ENCODE results near the gene COL13A1.

DNA sequence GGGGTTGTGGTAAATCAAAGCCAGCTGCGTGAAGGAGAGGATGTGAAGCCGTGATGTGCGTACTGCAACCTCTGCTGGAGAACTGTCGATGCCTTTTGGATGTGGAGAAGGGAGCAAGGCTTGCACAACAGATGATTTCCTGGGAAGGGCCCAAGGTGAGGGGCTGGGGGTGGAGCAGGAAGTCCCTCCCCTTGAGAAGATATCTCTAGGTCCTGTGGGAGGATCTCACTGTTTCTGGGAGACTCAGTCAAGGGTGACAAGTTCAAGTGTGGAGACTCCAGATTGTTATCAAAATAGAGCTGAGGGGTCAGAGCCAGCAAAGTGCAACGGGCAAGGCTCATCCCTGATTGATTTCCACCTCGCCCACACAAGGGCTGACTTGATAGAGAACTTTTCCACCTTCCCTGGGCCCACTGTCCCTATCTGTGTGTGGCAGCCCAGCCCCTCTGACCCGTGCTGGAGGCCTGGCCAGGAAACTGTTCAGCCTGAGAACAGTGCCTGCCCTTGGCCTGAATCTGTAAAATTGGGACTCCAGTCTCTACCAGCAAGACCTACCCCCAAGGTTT is 55.0 kb downstream of the COL13A1 start:
- TF ChIP-seq, protein P1, sequence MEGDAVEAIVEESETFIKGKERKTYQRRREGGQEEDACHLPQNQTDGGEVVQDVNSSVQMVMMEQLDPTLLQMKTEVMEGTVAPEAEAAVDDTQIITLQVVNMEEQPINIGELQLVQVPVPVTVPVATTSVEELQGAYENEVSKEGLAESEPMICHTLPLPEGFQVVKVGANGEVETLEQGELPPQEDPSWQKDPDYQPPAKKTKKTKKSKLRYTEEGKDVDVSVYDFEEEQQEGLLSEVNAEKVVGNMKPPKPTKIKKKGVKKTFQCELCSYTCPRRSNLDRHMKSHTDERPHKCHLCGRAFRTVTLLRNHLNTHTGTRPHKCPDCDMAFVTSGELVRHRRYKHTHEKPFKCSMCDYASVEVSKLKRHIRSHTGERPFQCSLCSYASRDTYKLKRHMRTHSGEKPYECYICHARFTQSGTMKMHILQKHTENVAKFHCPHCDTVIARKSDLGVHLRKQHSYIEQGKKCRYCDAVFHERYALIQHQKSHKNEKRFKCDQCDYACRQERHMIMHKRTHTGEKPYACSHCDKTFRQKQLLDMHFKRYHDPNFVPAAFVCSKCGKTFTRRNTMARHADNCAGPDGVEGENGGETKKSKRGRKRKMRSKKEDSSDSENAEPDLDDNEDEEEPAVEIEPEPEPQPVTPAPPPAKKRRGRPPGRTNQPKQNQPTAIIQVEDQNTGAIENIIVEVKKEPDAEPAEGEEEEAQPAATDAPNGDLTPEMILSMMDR (IDR thresholded peaks at IDR 0.05; ENCODE audit: low read depth, low read length, missing input control) = no peak
- TF ChIP-seq RXRA (IDR thresholded peaks at IDR 0.05) = no peak
- no peak for TF ChIP-seq SP1 (IDR thresholded peaks at IDR 0.05)
- TF ChIP-seq, protein P2, sequence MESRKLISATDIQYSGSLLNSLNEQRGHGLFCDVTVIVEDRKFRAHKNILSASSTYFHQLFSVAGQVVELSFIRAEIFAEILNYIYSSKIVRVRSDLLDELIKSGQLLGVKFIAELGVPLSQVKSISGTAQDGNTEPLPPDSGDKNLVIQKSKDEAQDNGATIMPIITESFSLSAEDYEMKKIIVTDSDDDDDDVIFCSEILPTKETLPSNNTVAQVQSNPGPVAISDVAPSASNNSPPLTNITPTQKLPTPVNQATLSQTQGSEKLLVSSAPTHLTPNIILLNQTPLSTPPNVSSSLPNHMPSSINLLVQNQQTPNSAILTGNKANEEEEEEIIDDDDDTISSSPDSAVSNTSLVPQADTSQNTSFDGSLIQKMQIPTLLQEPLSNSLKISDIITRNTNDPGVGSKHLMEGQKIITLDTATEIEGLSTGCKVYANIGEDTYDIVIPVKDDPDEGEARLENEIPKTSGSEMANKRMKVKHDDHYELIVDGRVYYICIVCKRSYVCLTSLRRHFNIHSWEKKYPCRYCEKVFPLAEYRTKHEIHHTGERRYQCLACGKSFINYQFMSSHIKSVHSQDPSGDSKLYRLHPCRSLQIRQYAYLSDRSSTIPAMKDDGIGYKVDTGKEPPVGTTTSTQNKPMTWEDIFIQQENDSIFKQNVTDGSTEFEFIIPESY (IDR thresholded peaks at IDR 0.05) = no peak
- no peak for TF ChIP-seq JUND (IDR thresholded peaks at IDR 0.05)
- TF ChIP-seq, protein P3, sequence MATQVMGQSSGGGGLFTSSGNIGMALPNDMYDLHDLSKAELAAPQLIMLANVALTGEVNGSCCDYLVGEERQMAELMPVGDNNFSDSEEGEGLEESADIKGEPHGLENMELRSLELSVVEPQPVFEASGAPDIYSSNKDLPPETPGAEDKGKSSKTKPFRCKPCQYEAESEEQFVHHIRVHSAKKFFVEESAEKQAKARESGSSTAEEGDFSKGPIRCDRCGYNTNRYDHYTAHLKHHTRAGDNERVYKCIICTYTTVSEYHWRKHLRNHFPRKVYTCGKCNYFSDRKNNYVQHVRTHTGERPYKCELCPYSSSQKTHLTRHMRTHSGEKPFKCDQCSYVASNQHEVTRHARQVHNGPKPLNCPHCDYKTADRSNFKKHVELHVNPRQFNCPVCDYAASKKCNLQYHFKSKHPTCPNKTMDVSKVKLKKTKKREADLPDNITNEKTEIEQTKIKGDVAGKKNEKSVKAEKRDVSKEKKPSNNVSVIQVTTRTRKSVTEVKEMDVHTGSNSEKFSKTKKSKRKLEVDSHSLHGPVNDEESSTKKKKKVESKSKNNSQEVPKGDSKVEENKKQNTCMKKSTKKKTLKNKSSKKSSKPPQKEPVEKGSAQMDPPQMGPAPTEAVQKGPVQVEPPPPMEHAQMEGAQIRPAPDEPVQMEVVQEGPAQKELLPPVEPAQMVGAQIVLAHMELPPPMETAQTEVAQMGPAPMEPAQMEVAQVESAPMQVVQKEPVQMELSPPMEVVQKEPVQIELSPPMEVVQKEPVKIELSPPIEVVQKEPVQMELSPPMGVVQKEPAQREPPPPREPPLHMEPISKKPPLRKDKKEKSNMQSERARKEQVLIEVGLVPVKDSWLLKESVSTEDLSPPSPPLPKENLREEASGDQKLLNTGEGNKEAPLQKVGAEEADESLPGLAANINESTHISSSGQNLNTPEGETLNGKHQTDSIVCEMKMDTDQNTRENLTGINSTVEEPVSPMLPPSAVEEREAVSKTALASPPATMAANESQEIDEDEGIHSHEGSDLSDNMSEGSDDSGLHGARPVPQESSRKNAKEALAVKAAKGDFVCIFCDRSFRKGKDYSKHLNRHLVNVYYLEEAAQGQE (IDR thresholded peaks at IDR 0.05) = no peak
- TF ChIP-seq TAF1 (conservative IDR thresholded peaks at IDR 0.05) = no peak
- TF ChIP-seq, protein P4, sequence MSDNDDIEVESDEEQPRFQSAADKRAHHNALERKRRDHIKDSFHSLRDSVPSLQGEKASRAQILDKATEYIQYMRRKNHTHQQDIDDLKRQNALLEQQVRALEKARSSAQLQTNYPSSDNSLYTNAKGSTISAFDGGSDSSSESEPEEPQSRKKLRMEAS (IDR thresholded peaks at IDR 0.05) = no peak
- no peak for TF ChIP-seq RAD21 (IDR thresholded peaks at IDR 0.05)
- TF ChIP-seq, protein P5, sequence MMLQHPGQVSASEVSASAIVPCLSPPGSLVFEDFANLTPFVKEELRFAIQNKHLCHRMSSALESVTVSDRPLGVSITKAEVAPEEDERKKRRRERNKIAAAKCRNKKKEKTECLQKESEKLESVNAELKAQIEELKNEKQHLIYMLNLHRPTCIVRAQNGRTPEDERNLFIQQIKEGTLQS (IDR thresholded peaks at IDR 0.05) = no peak
- TF ChIP-seq EGR1 (IDR thresholded peaks at IDR 0.05; ENCODE audit: low read depth in 2 of 2) = no peak
- TF ChIP-seq NR2F2 (IDR thresholded peaks at IDR 0.05) = no peak
